Keratinocyte (primary cell): ENCODE measurements around the gene CBLL1. TPM values are rescaled to one million over a fixed set of nuclear protein-coding genes. Genes with fewer than 3 reads are reported as not detected.

Source experiments
- DNase-seq: peaks from one replicate; pipeline ENCODE4 v3.0.0-alpha.2; 2011; ENCODE audit warnings: low read depth, missing footprints, low spot score
- FAIRE-seq: peaks from 2 replicates; lab custom pipeline; 2011; peaks lifted over from hg19 to GRCh38; lab: Jason Lieb, UNC
- H2AFZ ChIP-seq: 2 replicates; pipeline ENCODE4 v1.6.0; 2012; ENCODE audit warnings: low read length, control low read depth, inconsistent platforms; ENCODE audit not compliant: control insufficient read depth
- H3K27ac ChIP-seq: 2 replicates; pipeline ENCODE4 v1.5.1; 2011; ENCODE audit warnings: low read length; ENCODE audit not compliant: control insufficient read depth, insufficient read depth
- H3K27me3 ChIP-seq: 3 replicates; pipeline ENCODE4 v1.6.0; 2011; ENCODE audit warnings: low read length; ENCODE audit not compliant: control insufficient read depth, insufficient read depth; ENCODE audit errors: extremely low read depth
- H3K36me3 ChIP-seq, 2 experiments: 2 replicates in 1 of 2; 3 replicates in 1 of 2; pipeline ENCODE4 v1.5.1; 2011; ENCODE audit warnings: low read length in 2 of 2, mild to moderate bottlenecking in 1 of 2; ENCODE audit not compliant: control insufficient read depth in 2 of 2, insufficient read depth in 2 of 2; ENCODE audit errors: extremely low read depth in 1 of 2
- H3K4me1 ChIP-seq: 3 replicates; pipeline ENCODE4 v1.5.1; 2011; ENCODE audit warnings: low read length; ENCODE audit not compliant: control insufficient read depth, insufficient read depth; ENCODE audit errors: extremely low read depth
- H3K4me2 ChIP-seq: 3 replicates; pipeline ENCODE4 v1.6.0; 2011; ENCODE audit warnings: low read depth, low read length; ENCODE audit not compliant: control insufficient read depth, insufficient read depth; ENCODE audit errors: extremely low read depth
- H3K4me3 ChIP-seq, 3 experiments: fragments of 200-600 bp in 1 of 3; sonication (generic) in 1 of 3; 2 replicates in 2 of 3; 3 replicates in 1 of 3; pipeline ENCODE4 v1.5.1; 2011 to 2016; ENCODE audit warnings: low read length in 3 of 3, mild to moderate bottlenecking in 3 of 3, control low read depth in 2 of 3, inconsistent platforms in 1 of 3, low read depth in 1 of 3, mixed read lengths in 1 of 3, mixed run types in 1 of 3, moderate library complexity in 1 of 3; ENCODE audit not compliant: control insufficient read depth in 2 of 3, insufficient read depth in 2 of 3; ENCODE audit errors: extremely low read depth in 1 of 3
- H3K79me2 ChIP-seq: 2 replicates; pipeline ENCODE4 v1.6.0; 2012; ENCODE audit warnings: low read length; ENCODE audit not compliant: control insufficient read depth, insufficient read depth
- H3K9ac ChIP-seq: 3 replicates; pipeline ENCODE4 v1.6.0; 2011; ENCODE audit warnings: low read length; ENCODE audit not compliant: control insufficient read depth, insufficient read depth; ENCODE audit errors: extremely low read depth
- H3K9me1 ChIP-seq: 3 replicates; pipeline ENCODE4 v1.6.0; 2011; ENCODE audit warnings: low read length; ENCODE audit not compliant: control insufficient read depth, insufficient read depth; ENCODE audit errors: extremely low read depth
- H3K9me3 ChIP-seq: 2 replicates; pipeline ENCODE4 v1.5.1; 2012; ENCODE audit warnings: low read depth, low read length; ENCODE audit not compliant: control insufficient read depth
- H4K20me1 ChIP-seq: 3 replicates; pipeline ENCODE4 v1.6.0; 2011; ENCODE audit warnings: low read length; ENCODE audit not compliant: control insufficient read depth, insufficient read depth; ENCODE audit errors: extremely low read depth
- EZH2 ChIP-seq: IDR thresholded peaks from one replicate; pipeline ENCODE4 v1.6.1; 2012; ENCODE audit warnings: inconsistent platforms, mild to moderate bottlenecking, low read length, moderate library complexity
- dilution Hi-C: fragments of 300-500 bp; cut with MboI; formaldehyde crosslinking; loops from one replicate; pipeline ENCODE4 v1.7.0; 2020; ENCODE audit warnings: low sequenced_read_pairs; ENCODE audit not compliant: extremely low pct_ligation_motif_present
- polyA plus RNA-seq, 5 experiments: library from polyadenylated mRNA; depleted of rRNA in 3 of 5; stranded (reverse) in 3 of 5; stranded (forward) in 1 of 5; unstranded in 1 of 5; fragments of >200 nt; gene quantifications; 1 replicate in 1 of 5; 2 replicates in 3 of 5; 3 replicates in 1 of 5; pipeline versions ENCODE4 v1.2.1 to v1.2.3, GENCODE V29; 2011 to 2012; ENCODE audit warnings: missing spikeins in 2 of 5, low read depth in 1 of 5, low replicate concordance in 1 of 5
- TF ChIP-seq, protein P1 (sequence below), 3 experiments: IDR thresholded peaks in 1 of 3; conservative IDR thresholded peaks in 1 of 3; optimal IDR thresholded peaks in 1 of 3; 2 replicates in 2 of 3; 3 replicates in 1 of 3; pipeline versions ENCODE3 to v1.5.1; 2011; ENCODE audit warnings: low read length in 3 of 3, mild to moderate bottlenecking in 3 of 3, moderate library complexity in 2 of 3, control low read depth in 1 of 3, inconsistent platforms in 1 of 3; ENCODE audit not compliant: insufficient read depth in 2 of 3; ENCODE audit errors: extremely low read depth in 1 of 3

Gene CBLL1
- polyA plus RNA-seq, 1 donor (not counting 4 experiments of a cell fraction or from before 2014, with no cell fraction given) = 15.3 TPM

DNA sequence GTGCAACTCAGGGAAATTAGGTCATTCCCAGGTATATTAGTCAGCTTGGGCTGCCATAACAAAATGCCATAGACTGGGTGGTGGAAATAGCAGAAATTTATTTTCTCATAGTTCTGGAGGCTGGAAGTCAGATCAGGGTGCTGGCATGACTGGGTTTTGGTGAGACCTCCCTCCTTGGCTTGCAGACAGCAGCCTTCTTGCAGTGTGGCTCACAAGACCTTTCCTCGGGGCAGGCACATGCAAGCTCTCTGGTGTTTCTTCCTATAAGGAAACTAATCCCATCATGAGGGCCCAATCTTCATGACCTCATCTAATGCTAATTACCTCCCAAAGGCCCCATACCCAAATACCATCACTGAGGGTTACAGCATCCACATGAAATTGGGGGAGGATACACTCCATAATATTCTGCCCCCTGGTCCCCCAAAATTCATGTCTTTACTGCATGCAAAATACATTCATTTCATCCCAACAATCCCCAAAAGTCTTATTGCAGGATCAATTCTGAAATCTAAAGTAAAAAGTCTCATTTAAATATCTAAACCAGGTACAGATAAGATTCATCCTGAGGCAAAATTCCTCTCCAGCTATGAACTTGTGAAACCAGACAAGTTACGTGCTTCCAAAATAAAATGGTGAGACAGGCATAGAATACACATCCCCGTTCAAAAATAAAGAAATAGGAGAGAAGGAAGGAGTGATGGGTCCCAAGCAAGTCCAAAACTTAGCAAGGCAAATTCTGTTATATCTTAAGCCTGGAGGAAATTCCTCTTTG, 17.4 kb upstream of the CBLL1 start:
- Histone ChIP-seq H3K9me3 (no peaks in the 10 kb centered on the region), H3K27me3 (no peaks in the 10 kb centered on the region), H4K20me1 (no peaks in the 10 kb centered on the region), H3K27ac (no peak overlapping the region), H2AFZ (no peak overlapping the region), H3K4me3 (no peak overlapping the region), H3K4me1 (no peaks in the 10 kb centered on the region), H3K36me3 (no peaks in the 10 kb centered on the region), H3K79me2 (no peaks in the 10 kb centered on the region), H3K4me2 (no peak overlapping the region), H3K9me1 (no peaks in the 10 kb centered on the region), H3K9ac (no peak overlapping the region)
- DNase-seq (no peak), FAIRE-seq (no peak)
- no peak for TF ChIP-seq EZH2
- TF ChIP-seq, protein P1, sequence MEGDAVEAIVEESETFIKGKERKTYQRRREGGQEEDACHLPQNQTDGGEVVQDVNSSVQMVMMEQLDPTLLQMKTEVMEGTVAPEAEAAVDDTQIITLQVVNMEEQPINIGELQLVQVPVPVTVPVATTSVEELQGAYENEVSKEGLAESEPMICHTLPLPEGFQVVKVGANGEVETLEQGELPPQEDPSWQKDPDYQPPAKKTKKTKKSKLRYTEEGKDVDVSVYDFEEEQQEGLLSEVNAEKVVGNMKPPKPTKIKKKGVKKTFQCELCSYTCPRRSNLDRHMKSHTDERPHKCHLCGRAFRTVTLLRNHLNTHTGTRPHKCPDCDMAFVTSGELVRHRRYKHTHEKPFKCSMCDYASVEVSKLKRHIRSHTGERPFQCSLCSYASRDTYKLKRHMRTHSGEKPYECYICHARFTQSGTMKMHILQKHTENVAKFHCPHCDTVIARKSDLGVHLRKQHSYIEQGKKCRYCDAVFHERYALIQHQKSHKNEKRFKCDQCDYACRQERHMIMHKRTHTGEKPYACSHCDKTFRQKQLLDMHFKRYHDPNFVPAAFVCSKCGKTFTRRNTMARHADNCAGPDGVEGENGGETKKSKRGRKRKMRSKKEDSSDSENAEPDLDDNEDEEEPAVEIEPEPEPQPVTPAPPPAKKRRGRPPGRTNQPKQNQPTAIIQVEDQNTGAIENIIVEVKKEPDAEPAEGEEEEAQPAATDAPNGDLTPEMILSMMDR (optimal IDR thresholded peaks at IDR 0.05 in 1 of 3, IDR thresholded peaks at IDR 0.05 in 1 of 3, conservative IDR thresholded peaks at IDR 0.05 in 1 of 3; ENCODE audit: extremely low read depth in 1 of 3, insufficient read depth in 2 of 3, low read length in 3 of 3) = no peak
- dilution Hi-C loops = no loop called here

DNA sequence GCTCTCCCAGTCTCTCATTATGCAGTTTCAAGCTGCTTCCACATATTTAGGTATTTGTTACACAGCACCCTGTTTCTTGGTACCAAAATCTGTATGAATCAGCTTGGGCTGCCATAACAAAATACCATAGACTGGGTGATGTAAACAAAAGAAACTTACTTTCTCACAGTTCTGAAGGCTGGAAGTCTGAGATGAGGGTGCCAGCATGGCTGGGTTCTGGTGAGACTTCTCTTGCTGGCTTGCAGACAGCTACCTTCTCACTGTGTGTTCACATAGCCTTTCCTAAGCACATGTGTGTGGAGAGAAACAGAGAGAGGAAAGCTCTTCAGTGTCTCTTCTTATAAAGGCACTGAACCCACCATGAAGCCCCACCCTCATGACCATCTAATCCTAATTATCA, 15.7 kb upstream of the CBLL1 start:
- no peak for TF ChIP-seq EZH2
- TF ChIP-seq, protein P1 (optimal IDR thresholded peaks at IDR 0.05 in 1 of 3, IDR thresholded peaks at IDR 0.05 in 1 of 3, conservative IDR thresholded peaks at IDR 0.05 in 1 of 3; ENCODE audit: extremely low read depth in 1 of 3, insufficient read depth in 2 of 3, low read length in 3 of 3) = no peak
- no peak overlapping the region for H2AFZ ChIP-seq
- no peak for DNase-seq
- no peaks in the 10 kb centered on the region for H3K9me3 ChIP-seq
- no peaks in the 10 kb centered on the region for H4K20me1 ChIP-seq
- dilution Hi-C loops = no loop called here
- no peaks in the 10 kb centered on the region for H3K9me1 ChIP-seq
- no peak overlapping the region for H3K9ac ChIP-seq
- no peaks in the 10 kb centered on the region for H3K4me1 ChIP-seq
- H3K79me2 ChIP-seq = no peaks in the 10 kb centered on the region
- no peaks in the 10 kb centered on the region for H3K36me3 ChIP-seq
- no peaks in the 10 kb centered on the region for H3K27me3 ChIP-seq
- H3K4me3 ChIP-seq = no peak overlapping the region
- no peak for FAIRE-seq
- H3K27ac ChIP-seq = no peak overlapping the region
- H3K4me2 ChIP-seq = no peak overlapping the region
